ENCODE results near the gene TMPRSS3. TPM values are rescaled to one million over a fixed set of nuclear protein-coding genes. Genes with fewer than 3 reads are reported as not detected.

The TMPRSS3 gene
- polyA plus RNA-seq, 1 experiment: not detected

DNA sequence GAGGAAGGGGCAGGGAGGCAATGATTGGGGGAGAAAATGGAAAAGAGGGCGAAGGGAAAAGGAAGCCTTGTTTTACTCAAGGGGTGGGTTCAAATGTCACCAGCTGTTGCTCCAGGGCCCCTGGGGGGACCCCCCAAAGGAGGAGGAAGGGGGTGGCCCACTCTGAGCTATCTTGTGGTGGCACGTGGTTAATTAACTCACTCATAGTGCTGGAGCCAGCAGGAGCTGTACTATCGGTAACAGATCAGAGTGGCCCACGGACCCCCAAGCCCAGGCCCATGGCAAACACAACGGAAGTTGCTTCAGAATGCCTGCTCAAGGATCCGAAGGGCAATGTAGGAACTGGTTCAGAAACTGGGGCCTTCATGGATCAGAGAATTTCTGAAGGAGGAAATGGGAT lies 52.3 kb downstream of the TMPRSS3 start:
- TF ChIP-seq, protein P1, sequence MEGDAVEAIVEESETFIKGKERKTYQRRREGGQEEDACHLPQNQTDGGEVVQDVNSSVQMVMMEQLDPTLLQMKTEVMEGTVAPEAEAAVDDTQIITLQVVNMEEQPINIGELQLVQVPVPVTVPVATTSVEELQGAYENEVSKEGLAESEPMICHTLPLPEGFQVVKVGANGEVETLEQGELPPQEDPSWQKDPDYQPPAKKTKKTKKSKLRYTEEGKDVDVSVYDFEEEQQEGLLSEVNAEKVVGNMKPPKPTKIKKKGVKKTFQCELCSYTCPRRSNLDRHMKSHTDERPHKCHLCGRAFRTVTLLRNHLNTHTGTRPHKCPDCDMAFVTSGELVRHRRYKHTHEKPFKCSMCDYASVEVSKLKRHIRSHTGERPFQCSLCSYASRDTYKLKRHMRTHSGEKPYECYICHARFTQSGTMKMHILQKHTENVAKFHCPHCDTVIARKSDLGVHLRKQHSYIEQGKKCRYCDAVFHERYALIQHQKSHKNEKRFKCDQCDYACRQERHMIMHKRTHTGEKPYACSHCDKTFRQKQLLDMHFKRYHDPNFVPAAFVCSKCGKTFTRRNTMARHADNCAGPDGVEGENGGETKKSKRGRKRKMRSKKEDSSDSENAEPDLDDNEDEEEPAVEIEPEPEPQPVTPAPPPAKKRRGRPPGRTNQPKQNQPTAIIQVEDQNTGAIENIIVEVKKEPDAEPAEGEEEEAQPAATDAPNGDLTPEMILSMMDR (IDR thresholded peaks at IDR 0.05; ENCODE audit: low read depth, low read length): no peak
- ChIA-PET POLR2A (no interaction called here), CTCF (no interaction called here)
- Histone ChIP-seq H3K4me3 (ENCODE audit: low read depth, low read length) (no peak overlapping the region), H3K9me3 (ENCODE audit: control insufficient read depth, insufficient read depth, low read length) (peaks cover 5% of the 10 kb centered on the region; the same call in 1 of the 2 replicates), H3K27me3 (ENCODE audit: control insufficient read depth, insufficient read depth, low read length) (no peaks in the 10 kb centered on the region), H3K27ac (ENCODE audit: low read depth, low read length) (no peak overlapping the region)
- no peak for DNase-seq (ENCODE audit: low read depth, low spot score)

DNA sequence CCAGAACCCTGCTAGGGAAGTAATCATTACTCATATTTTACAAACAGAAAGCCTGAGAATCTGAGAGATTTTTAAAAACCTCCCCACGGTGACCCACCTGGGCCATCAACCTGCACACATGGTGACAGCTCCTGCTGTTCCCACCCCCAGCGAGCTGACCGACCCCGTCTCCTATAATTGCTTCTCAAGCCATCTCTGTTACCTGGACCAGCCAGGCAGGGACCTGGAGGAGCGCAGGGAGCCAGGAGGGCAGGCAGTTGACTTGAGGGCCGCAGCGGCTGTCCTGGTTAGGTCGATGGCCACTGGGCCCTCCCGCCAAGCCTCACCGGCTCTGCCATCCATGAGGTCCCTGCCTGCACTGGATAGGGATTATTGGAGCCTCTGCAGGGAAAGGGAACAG lies 52.8 kb downstream of the TMPRSS3 start:
- POLR2A ChIA-PET: no interaction called here
- no peak overlapping the region for H3K4me3 ChIP-seq (ENCODE audit: low read depth, low read length)
- no peaks in the 10 kb centered on the region for H3K27me3 ChIP-seq (ENCODE audit: control insufficient read depth, insufficient read depth, low read length)
- CTCF ChIA-PET: no interaction called here
- no peak for DNase-seq (ENCODE audit: low read depth, low spot score)
- peaks cover 5% of the 10 kb centered on the region; the same call in 1 of the 2 replicates for H3K9me3 ChIP-seq (ENCODE audit: control insufficient read depth, insufficient read depth, low read length)
- H3K27ac ChIP-seq (ENCODE audit: low read depth, low read length): no peak overlapping the region
- TF ChIP-seq, protein P1 (IDR thresholded peaks at IDR 0.05; ENCODE audit: low read depth, low read length): no peak

DNA sequence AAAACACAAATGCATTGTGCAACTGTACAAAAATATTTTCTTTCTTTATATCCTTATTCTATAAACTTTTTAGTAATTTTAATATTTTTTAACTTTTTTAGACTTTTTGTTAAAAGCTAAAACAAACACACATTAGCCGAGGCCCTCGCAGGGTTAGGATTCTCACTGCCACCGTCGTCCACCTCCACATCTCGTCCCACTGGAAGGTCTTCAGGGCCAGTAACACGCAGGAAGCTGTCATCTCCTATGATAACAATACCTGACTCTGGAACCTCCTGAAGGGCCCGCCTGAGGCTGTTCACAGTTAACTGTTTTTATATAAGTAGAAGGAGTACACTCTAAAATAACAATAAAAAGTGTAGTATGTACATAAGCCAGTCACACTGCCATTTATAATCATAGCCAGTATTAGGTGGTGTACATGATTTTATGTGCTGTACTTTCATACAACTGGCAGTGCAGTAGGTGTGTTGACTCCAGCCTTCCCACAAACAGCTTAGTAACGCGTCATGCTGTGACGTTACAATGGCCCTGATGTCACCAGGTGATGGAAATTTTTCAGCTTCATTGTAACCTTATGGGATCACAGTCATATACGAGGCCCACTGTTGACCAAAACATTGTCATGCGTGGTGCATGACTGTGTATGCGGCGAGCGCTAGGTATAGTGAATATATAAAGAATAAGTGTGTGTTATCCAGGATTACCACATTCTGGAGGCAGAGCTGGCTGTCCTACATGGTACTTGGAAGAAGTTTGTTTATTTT lies 53.9 kb downstream of the TMPRSS3 start:
- H3K27me3 ChIP-seq (ENCODE audit: control insufficient read depth, insufficient read depth, low read length): no peaks in the 10 kb centered on the region
- H3K27ac ChIP-seq (ENCODE audit: low read depth, low read length): no peak overlapping the region
- H3K4me3 ChIP-seq (ENCODE audit: low read depth, low read length): no peak overlapping the region
- no peaks in the 10 kb centered on the region for H3K9me3 ChIP-seq (ENCODE audit: control insufficient read depth, insufficient read depth, low read length)
- CTCF ChIA-PET: no interaction called here
- no peak for DNase-seq (ENCODE audit: low read depth, low spot score)
- POLR2A ChIA-PET: no interaction called here
- TF ChIP-seq, protein P1 (IDR thresholded peaks at IDR 0.05; ENCODE audit: low read depth, low read length): no peak

DNA sequence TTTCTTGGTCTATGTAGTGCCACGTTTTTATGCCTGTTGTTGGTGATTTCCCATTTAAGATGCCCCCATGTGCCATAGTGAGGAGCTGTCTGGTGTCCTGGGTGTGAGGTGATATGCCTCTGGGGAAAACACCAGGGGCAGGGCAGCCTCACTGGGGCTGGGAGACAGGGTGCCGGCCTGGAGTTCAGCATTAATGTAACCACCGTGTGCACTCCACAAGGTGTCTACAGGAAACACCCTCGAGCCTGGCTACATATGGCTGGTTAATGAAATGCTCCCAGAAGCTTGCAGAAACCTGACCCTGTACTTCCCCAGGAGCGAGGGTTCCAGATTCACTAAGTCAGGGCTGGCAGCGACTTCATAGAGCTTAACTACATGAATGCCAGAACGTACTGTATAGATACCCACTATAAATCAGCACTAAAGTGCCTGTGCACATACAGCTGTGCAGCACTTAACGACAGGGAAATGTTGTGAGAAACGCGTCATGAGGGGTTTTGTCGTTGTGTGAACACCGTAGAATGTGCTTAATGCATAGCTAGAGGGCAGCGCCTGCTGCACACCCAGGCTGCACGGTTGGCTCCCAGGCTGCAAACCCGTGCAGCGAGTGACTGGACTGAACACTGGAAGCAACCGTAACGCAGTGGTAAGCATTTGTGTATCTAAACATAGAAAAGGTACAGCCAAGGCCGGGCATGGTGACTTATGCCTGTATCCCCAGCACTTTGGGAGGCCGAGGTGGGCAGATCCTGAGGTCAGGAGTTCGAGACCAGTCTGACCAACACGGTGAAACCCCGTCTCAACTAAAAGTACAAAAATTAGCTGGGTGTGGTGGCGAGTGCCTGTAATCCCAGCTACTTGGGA lies 55.4 kb downstream of the TMPRSS3 start:
- Histone ChIP-seq H3K27me3 (ENCODE audit: control insufficient read depth, insufficient read depth, low read length) (peaks cover 6% of the 10 kb centered on the region), H3K27ac (ENCODE audit: low read depth, low read length) (no peak overlapping the region), H3K9me3 (ENCODE audit: control insufficient read depth, insufficient read depth, low read length) (no peaks in the 10 kb centered on the region), H3K4me3 (ENCODE audit: low read depth, low read length) (no peak overlapping the region)
- no peak for DNase-seq (ENCODE audit: low read depth, low spot score)
- TF ChIP-seq, protein P1 (IDR thresholded peaks at IDR 0.05; ENCODE audit: low read depth, low read length): no peak
- CTCF ChIA-PET: interaction anchor here (1.2 kb wide), 1 partner anchor 82 kb away, joined by 3 read pairs; no protein-coding TSS in a partner anchor
- POLR2A ChIA-PET: no interaction called here
